Endothelial cell of umbilical vein (primary cell): Measurements from ENCODE around the gene PIK3CG. TPM values are rescaled to one million over a fixed set of nuclear protein-coding genes. Genes with fewer than 3 reads are reported as not detected.

Experiments
- BruUV-seq: library from RNA; stranded (reverse); fragments of 400-500 nt; replicated peaks from 2 replicates; lab custom pipeline; 2021; lab: Mats Ljungman, UMichigan
- CTCF ChIA-PET: fragments of 300-600, 350-600 bp; sonication (Branson Sonifier 250); formaldehyde crosslinking; loops from one replicate; lab custom pipeline; 2021; ENCODE audit warnings: antibody characterized with exemption, inconsistent platforms; lab: Charles Lee
- POLR2A ChIA-PET: fragments of 300-600, 350-600 bp; sonication (Branson Sonifier 250); formaldehyde crosslinking; loops from one replicate; lab custom pipeline; 2021; ENCODE audit warnings: antibody characterized with exemption, inconsistent platforms; lab: Charles Lee
- DNase-seq: peaks from one replicate; pipeline ENCODE4 v3.0.0-alpha.2; 2011; ENCODE audit warnings: low read depth, low spot score
- FAIRE-seq: peaks from 2 replicates; lab custom pipeline; 2011; peaks lifted over from hg19 to GRCh38; lab: Jason Lieb, UNC
- H2AFZ ChIP-seq: 2 replicates; pipeline ENCODE4 v1.6.0; 2012; ENCODE audit warnings: low read depth, low read length, control low read depth, inconsistent platforms
- H3K27ac ChIP-seq: 2 replicates; pipeline ENCODE4 v1.5.1; 2011; ENCODE audit warnings: low read depth, mild to moderate bottlenecking, control low read depth, low read length, moderate library complexity; ENCODE audit not compliant: insufficient read depth
- H3K27me3 ChIP-seq, 2 experiments: 2 replicates each; pipeline versions ENCODE4 v1.6.0 to v1.6.1; 2011; ENCODE audit warnings: low read length in 2 of 2, mixed read lengths in 1 of 2; ENCODE audit not compliant: control insufficient read depth in 2 of 2, insufficient read depth in 2 of 2
- H3K36me3 ChIP-seq, 2 experiments: 2 replicates in 1 of 2; 3 replicates in 1 of 2; pipeline ENCODE4 v1.5.1; 2011; ENCODE audit warnings: low read length in 2 of 2, mild to moderate bottlenecking in 1 of 2, moderate library complexity in 1 of 2; ENCODE audit not compliant: control insufficient read depth in 2 of 2, insufficient read depth in 2 of 2; ENCODE audit errors: extremely low read depth in 1 of 2
- H3K4me1 ChIP-seq: 3 replicates; pipeline ENCODE4 v1.5.1; 2011; ENCODE audit warnings: mild to moderate bottlenecking, low read length; ENCODE audit not compliant: control insufficient read depth, insufficient read depth; ENCODE audit errors: extremely low read depth
- H3K4me2 ChIP-seq: 2 replicates; pipeline ENCODE4 v1.6.1; 2011; ENCODE audit warnings: low read length, control low read depth, mixed read lengths; ENCODE audit not compliant: insufficient read depth
- H3K4me3 ChIP-seq, 3 experiments: fragments of 200-600 bp in 1 of 3; sonication (generic), shearing (Covaris generic) in 1 of 3; replicated peaks in 1 of 3; 2 replicates each; pipeline ENCODE4 v1.5.1; 2011 to 2016; ENCODE audit warnings: control low read depth in 3 of 3, low read length in 3 of 3, mild to moderate bottlenecking in 2 of 3, inconsistent platforms in 1 of 3, low read depth in 1 of 3, moderate library complexity in 1 of 3; ENCODE audit not compliant: insufficient read depth in 1 of 3
- H3K79me2 ChIP-seq: 2 replicates; pipeline ENCODE4 v1.6.0; 2012; ENCODE audit warnings: low read length, inconsistent platforms; ENCODE audit not compliant: control insufficient read depth, insufficient read depth
- H3K9ac ChIP-seq: replicated peaks from 2 replicates; pipeline ENCODE3; 2011; ENCODE audit warnings: low read length, control low read depth; ENCODE audit not compliant: insufficient read depth; ENCODE audit errors: extremely low read depth
- H3K9me1 ChIP-seq: replicated peaks from 3 replicates; pipeline ENCODE4 v1.6.0; 2011; ENCODE audit warnings: mild to moderate bottlenecking, low read length; ENCODE audit not compliant: control insufficient read depth, insufficient read depth; ENCODE audit errors: extremely low read depth
- H3K9me3 ChIP-seq: replicated peaks from 2 replicates; pipeline ENCODE4 v1.5.1; 2012; ENCODE audit warnings: low read length, inconsistent platforms; ENCODE audit not compliant: control insufficient read depth, insufficient read depth
- H4K20me1 ChIP-seq: replicated peaks from 2 replicates; pipeline ENCODE3; 2011; ENCODE audit warnings: mild to moderate bottlenecking, low read length; ENCODE audit not compliant: control insufficient read depth, insufficient read depth; ENCODE audit errors: extremely low read depth
- CTCF ChIP-seq, 2 donors: IDR thresholded peaks; 1 replicate in 1 of 2; 2 replicates in 1 of 2; pipeline ENCODE4 v1.5.1; 2011; ENCODE audit warnings: low read length in 2 of 2, mild to moderate bottlenecking in 2 of 2, moderate library complexity in 2 of 2, control low read depth in 1 of 2, inconsistent platforms in 1 of 2, low read depth in 1 of 2; ENCODE audit not compliant: insufficient read depth in 1 of 2; ENCODE audit errors: extremely low read depth in 1 of 2
- EZH2 ChIP-seq: IDR thresholded peaks from 2 replicates; pipeline ENCODE4 v1.6.1; 2012; ENCODE audit warnings: borderline replicate concordance, low read depth, mild to moderate bottlenecking, moderate library complexity, low read length, inconsistent platforms; ENCODE audit not compliant: severe bottlenecking
- FOS ChIP-seq: IDR thresholded peaks from 2 replicates; pipeline ENCODE4 v1.6.1; 2011; ENCODE audit warnings: mild to moderate bottlenecking, low read length, moderate library complexity, borderline replicate concordance; ENCODE audit not compliant: insufficient read depth
- GATA2 ChIP-seq: IDR thresholded peaks from 2 replicates; pipeline ENCODE4 v1.7.0; 2011; ENCODE audit warnings: low read depth, mild to moderate bottlenecking, moderate library complexity, mixed read lengths, low read length; ENCODE audit not compliant: insufficient read length, insufficient read depth
- JUN ChIP-seq: IDR thresholded peaks from 2 replicates; pipeline ENCODE4 v1.6.1; 2011; ENCODE audit warnings: borderline replicate concordance, low read depth; ENCODE audit not compliant: insufficient read length, insufficient read depth
- MAX ChIP-seq: IDR thresholded peaks from 2 replicates; pipeline ENCODE4 v1.6.1; 2011; ENCODE audit not compliant: insufficient read depth, insufficient read length
- MYC ChIP-seq: IDR thresholded peaks from one replicate; pipeline ENCODE4 v1.6.1; 2011; ENCODE audit warnings: mild to moderate bottlenecking, low read depth, low read length
- POLR2A ChIP-seq: IDR thresholded peaks from 2 replicates; pipeline ENCODE4 v1.6.1; 2012; ENCODE audit warnings: low read depth, mild to moderate bottlenecking, control low read depth, low read length
- POLR2AphosphoS5 ChIP-seq: IDR thresholded peaks from 2 replicates; pipeline ENCODE4 v1.6.1; 2012; ENCODE audit warnings: low read depth, mild to moderate bottlenecking, control low read depth, low read length, moderate library complexity; ENCODE audit not compliant: insufficient read depth
- dilution Hi-C: fragments of 300-500 bp; cut with MboI; formaldehyde crosslinking; loops from one replicate; pipeline ENCODE4 v1.15.0; 2019; ENCODE audit warnings: low sequenced_read_pairs; ENCODE audit not compliant: extremely low pct_ligation_motif_present
- intact Hi-C: fragments of 100-400 bp; cut with micrococcal nuclease; formaldehyde crosslinking; loops from one replicate; pipeline ENCODE4 v1.10.0; 2022
- polyA plus RNA-seq, 4 experiments: library from polyadenylated mRNA; depleted of rRNA in 3 of 4; stranded (reverse) in 3 of 4; unstranded in 1 of 4; fragments of >200 nt; gene quantifications; 2 replicates each; pipeline versions ENCODE4 v1.2.1 to v1.2.3, GENCODE V29; 2011 to 2012; ENCODE audit warnings: missing spikeins in 1 of 4
- total RNA-seq: library from RNA; stranded (reverse); gene quantifications from 2 replicates; pipeline ENCODE4 v1.2.3, GENCODE V29; 2021

Gene PIK3CG
- total and polyA plus RNA-seq, 2 donors (not counting 3 experiments of a cell fraction or from before 2014, with no cell fraction given): 1.2 to 6.2 TPM

- CTCF ChIA-PET: no interaction called here
- DNase-seq (no peak), FAIRE-seq (no peak)
- no peak for TF ChIP-seq CTCF (IDR thresholded peaks at IDR 0.05; ENCODE audit: extremely low read depth in 1 of 2, insufficient read depth in 1 of 2, low read depth in 1 of 2, low read length in 2 of 2)
- no peak for TF ChIP-seq FOS
- TF ChIP-seq GATA2: no peak
- no peak for TF ChIP-seq POLR2AphosphoS5
- TF ChIP-seq JUN: no peak
- TF ChIP-seq EZH2: no peak
- no peak for TF ChIP-seq POLR2A
- no peak for TF ChIP-seq MYC
- no peak for TF ChIP-seq MAX
- no TSS peak for BruUV-seq
- no peaks in the 10 kb centered on the region for H3K9me1 ChIP-seq
- POLR2A ChIA-PET: no interaction called here
- no peak overlapping the region for H3K4me2 ChIP-seq
- dilution Hi-C loops: no loop called here
- no peaks in the 10 kb centered on the region for H3K4me1 ChIP-seq
- intact Hi-C loops: no loop called here
- H3K9ac ChIP-seq: no peak overlapping the region
- no peaks in the 10 kb centered on the region for H4K20me1 ChIP-seq
- peaks cover 4 to 9% of the 10 kb centered on the region in 2 experiments for H3K27me3 ChIP-seq
- H3K27ac ChIP-seq: no peak overlapping the region
- no peaks in the 10 kb centered on the region for H3K79me2 ChIP-seq
- H3K4me3 ChIP-seq: no peak overlapping the region
- H3K36me3 ChIP-seq: no peaks in the 10 kb centered on the region
- no peaks in the 10 kb centered on the region for H3K9me3 ChIP-seq
- no peak overlapping the region for H2AFZ ChIP-seq
These were observed 11.7 kb upstream of the PIK3CG start for GRCh38 chr7:106853250-106853908.
